Ramos (cell line): ENCODE data around the gene CD6.
"Not testable (repeated sequence)": the region's sequence is repeated elsewhere in the genome, so short reads cannot be mapped to it uniquely, and the experiment has no call there.

ENCODE experiments used
- in situ Hi-C: fragments of 300-500 bp; cut with MboI; formaldehyde crosslinking; loops from one replicate; pipeline ENCODE4 v1.14.3; 2022; ENCODE audit warnings: low sequenced_read_pairs; ENCODE audit not compliant: unreplicated experiment

CD6 gene

GRCh38 chr11:60951904-60952741, 19.4 kb upstream of the CD6 start, which contains the start of gene SLC15A3:
Gene SLC15A3, minus strand, starts transcription at chr11:60952176. Its CDS starts 625 bp downstream, at chr11:60951551.
- in situ Hi-C loops: no loop called here

GRCh38 chr11:60952742-60953170, 18.7 kb upstream of the CD6 start:
- in situ Hi-C loops: no loop called here

GRCh38 chr11:60953781-60954180, 17.7 kb upstream of the CD6 start:
- in situ Hi-C loops: no loop called here

GRCh38 chr11:60954421-60954820, 17.1 kb upstream of the CD6 start:
- in situ Hi-C loops: no loop called here

- in situ Hi-C loops: no loop called here
Measured at GRCh38 chr11:60955571-60955970, 15.9 kb upstream of the CD6 start.

GRCh38 chr11:60957188-60957587, 14.3 kb upstream of the CD6 start:
- in situ Hi-C loops: no loop called here

GRCh38 chr11:60959431-60959830, 12.0 kb upstream of the CD6 start:
- in situ Hi-C loops: no loop called here

GRCh38 chr11:60960405-60960804, 11.1 kb upstream of the CD6 start:
- in situ Hi-C loops: no loop called here

GRCh38 chr11:60964801-60965200, 6.7 kb upstream of the CD6 start:
- in situ Hi-C loops: no loop called here

- in situ Hi-C loops: no loop called here
Measured at GRCh38 chr11:60966890-60967289, 4.6 kb upstream of the CD6 start.

- in situ Hi-C loops: no loop called here
Measured at GRCh38 chr11:60968223-60968622, 3.3 kb upstream of the CD6 start.

GRCh38 chr11:60970369-60970774, 1.1 kb upstream of the CD6 start:
- in situ Hi-C loops: no loop called here

GRCh38 chr11:60970890-60971289, 590 bp upstream of the CD6 start:
- in situ Hi-C loops: no loop called here

- in situ Hi-C loops: no loop called here
Measured at GRCh38 chr11:60972182-60973030, 926 bp downstream of the CD6 start.

- in situ Hi-C loops: no loop called here
Measured at GRCh38 chr11:60973699-60974098, 2.2 kb downstream of the CD6 start.

- in situ Hi-C loops: not testable (repeated sequence)
Measured at GRCh38 chr11:60974316-60974715, 2.8 kb downstream of the CD6 start.

GRCh38 chr11:60974726-60975125, 3.2 kb downstream of the CD6 start:
- in situ Hi-C loops: no loop called here

- in situ Hi-C loops: no loop called here
Measured at GRCh38 chr11:60977224-60977623, 5.7 kb downstream of the CD6 start.

- in situ Hi-C loops: no loop called here
Measured at GRCh38 chr11:60977836-60978235, 6.4 kb downstream of the CD6 start.

- in situ Hi-C loops: no loop called here
Measured at GRCh38 chr11:60978546-60979380, 7.3 kb downstream of the CD6 start.
